GM12875 (cell line): ENCODE data around the gene MEP1B.

Experiments used
- H3K4me3 ChIP-seq: one replicate; pipeline ENCODE4 v1.5.1; 2011; ENCODE audit warnings: low read depth, low read length, control low read depth
- CTCF ChIP-seq: IDR thresholded peaks from 2 replicates; pipeline ENCODE4 v1.5.1; 2011; ENCODE audit warnings: low read depth, mild to moderate bottlenecking, control low read depth, inconsistent platforms, low read length, moderate library complexity, borderline replicate concordance; ENCODE audit not compliant: insufficient read depth

The MEP1B gene

GRCh38 chr18:32264401-32264800 is 74.6 kb downstream of the MEP1B start:
- H3K4me3 ChIP-seq: no peak overlapping the region
- TF ChIP-seq CTCF: no peak

- no peak for TF ChIP-seq CTCF
- no peak overlapping the region for H3K4me3 ChIP-seq
Observed at GRCh38 chr18:32267463-32267862, 77.6 kb downstream of the MEP1B start.
